ENCODE results near the gene LMF1. TPM values are rescaled to one million over a fixed set of nuclear protein-coding genes. Genes with fewer than 3 reads are reported as not detected.
A peak's percentile ranks its signal among the peaks of the same experiment; 100 is the strongest.

Gene LMF1
- total RNA-seq, 1 donor from 2014 or later = 40.6 TPM

DNA sequence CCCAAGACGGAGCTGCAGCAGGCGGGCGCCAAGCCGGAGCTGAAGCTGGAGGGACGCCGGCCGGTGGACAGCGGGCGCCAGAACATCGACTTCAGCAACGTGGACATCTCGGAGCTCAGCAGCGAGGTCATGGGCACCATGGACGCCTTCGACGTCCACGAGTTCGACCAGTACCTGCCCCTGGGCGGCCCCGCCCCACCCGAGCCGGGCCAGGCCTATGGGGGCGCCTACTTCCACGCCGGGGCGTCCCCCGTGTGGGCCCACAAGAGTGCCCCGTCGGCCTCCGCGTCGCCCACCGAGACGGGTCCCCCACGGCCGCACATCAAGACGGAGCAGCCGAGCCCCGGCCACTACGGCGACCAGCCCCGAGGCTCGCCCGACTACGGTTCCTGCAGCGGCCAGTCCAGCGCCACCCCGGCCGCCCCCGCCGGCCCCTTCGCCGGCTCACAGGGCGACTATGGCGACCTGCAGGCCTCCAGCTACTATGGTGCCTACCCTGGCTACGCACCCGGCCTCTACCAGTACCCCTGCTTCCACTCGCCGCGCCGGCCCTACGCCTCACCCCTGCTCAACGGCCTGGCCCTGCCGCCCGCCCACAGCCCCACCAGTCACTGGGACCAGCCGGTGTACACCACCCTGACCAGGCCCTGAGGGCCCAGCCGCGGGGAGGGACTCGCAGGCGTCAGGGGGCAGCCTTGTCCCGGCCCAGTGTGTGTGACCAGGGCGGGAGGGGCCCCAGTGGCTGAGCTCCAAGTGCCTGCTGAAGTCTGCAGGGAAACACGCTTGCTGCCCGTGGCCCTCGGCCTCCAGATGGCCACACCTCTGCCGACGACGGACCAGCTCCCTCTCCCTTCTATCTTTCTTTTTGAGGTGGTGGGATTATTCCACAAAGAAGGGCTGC is 14.2 kb upstream of the LMF1 start:
- peak; percentile 38 for DNase-seq

DNA sequence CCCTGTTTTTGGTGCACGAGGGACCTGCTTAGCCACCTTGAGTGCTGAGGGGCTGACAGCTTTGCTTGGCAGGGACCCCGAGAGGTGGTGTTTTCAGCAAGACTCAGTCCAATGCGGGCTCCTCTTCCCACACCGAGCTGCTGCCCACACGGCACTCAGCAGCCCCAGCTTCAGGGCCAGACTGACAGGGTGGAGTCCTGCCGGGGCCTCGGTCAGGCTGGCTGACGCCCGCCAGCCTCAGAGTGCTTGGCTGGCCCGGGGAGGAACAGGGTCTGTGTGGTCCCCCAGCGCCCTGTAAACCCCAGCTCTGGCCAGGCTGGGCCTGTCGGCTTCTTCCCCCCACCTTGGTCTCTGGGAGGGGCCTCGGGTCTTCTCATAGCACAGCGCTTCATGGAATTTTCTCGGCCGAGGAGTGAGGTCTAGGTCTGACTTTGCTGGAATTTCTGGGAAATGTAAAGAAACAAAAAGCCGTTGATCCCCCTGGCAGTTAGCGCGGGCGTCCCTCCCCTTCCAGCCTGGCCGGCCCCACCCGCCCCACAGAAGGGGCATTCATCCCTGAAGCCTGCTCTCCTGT is 13.4 kb upstream of the LMF1 start:
- DNase-seq = peak; percentile 69

DNA sequence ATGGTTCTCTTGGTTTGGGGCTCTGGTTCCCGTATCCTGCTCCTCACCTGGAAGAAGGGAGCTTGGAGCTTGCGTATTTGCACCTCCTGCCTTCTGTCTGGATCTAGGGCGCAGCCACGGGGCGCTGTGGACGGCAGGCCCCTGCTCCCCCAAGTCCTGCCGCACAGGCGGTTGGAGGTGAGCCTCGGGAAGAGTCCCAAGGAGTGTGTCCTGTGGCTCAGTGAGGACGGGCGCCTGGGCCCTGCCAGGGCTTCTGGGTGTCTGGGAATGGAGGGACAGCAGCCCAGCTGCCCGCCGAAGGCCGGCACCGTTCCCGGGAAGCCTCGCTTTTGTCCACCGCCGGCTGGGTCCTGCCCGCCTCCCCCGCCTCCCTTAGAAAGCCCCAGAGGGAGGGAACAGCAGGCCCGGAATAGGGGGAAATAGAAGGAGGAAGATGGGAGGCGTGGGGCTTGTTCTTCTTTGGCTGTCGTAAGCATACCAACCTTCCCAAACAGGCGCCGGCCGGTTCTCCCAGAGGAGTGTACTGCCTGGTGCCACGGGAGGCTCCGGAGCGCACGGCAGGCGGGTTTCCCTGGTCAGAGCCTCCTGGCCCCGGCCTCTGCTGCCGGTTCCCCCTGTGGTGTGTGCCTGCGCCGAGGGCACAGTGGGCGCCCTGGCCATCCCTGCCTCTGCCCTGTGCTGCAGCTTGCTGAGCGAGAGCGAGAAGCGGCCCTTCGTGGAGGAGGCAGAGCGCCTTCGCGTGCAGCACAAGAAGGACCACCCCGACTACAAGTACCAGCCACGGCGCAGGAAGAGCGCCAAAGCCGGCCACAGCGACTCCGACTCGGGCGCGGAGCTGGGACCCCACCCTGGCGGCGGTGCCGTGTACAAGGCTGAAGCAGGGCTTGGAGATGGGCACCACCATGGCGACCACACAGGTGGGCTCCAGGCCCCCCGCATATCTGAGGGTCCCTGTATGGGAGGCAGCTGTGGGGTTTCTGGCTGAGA is 12.6 kb upstream of the LMF1 start:
- DNase-seq = peak; percentile 56

DNA sequence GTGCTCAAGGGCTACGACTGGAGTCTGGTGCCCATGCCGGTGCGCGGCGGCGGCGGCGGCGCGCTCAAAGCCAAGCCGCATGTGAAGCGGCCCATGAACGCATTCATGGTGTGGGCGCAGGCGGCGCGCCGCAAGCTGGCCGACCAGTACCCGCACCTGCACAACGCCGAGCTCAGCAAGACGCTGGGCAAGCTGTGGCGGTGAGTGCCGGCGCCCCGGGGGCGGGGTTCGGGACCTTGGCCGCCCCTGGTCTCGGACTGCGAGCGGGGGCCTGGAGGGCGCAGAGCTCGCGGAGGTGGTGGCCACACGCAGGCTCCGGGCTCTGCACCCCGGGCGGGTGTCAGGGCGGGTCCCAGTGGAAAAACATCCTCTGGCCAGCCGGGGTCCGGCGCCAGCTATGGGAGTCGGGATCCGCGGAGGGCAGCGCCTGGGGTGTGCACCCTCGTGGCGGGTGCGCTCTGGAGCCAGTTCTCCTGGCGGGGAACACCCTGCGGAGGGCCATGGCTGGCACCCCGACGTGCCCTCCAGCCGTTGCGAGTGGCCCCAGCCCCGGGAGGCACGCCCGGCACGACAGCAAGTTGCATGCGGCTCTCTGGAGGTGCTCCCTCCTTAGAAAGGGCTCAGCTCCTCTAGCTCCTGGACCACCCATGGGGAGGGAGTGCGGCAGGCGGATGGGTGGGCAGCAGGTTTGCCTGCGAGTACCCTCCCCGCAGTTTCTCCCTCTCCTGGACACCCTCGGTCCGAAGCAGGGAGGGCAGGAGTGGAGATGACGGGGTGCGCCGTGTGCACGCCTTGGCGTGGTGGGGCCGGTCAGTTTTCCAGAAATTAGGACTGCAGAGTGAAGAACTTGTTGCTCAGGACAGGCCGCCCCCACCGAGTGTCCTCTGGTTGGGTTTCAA is 11.6 kb upstream of the LMF1 start:
- no peak for DNase-seq

DNA sequence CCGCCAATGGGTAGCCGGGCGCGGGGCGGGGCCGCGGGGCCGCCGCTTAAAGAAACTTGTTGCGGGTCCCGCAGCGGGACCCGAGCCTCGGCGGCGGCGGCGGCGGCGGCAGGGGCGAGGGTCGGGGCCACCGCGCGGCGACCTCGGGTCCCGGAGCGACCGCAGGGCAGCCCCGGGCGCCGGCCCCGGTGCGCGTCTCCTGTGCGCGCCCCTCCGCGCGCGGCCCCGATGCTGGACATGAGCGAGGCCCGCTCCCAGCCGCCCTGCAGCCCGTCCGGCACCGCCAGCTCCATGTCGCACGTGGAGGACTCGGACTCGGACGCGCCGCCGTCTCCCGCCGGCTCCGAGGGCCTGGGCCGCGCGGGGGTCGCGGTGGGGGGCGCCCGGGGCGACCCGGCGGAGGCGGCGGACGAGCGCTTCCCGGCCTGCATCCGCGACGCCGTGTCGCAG is 10.9 kb upstream of the LMF1 start, which contains the start of gene SOX8:
TSS of gene SOX8 (plus strand) at position 76 of the 450 bp plus-strand sequence. CDS start at position 229, 153 bp downstream.
- DNase-seq = no peak

DNA sequence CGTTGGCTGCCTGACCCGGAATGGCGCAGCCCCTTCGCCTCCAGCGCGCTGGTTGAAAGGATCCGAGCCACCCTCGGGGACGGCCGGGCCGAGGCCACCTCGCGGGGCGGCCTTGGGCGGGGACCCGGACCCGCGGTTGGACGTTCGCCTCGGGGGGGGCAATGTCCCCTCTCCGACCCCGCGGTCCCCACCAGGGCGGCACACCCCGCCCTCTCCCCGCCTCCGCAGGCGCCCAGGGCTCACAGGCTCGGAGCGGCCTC is 9.7 kb upstream of the LMF1 start:
- DNase-seq = no peak

DNA sequence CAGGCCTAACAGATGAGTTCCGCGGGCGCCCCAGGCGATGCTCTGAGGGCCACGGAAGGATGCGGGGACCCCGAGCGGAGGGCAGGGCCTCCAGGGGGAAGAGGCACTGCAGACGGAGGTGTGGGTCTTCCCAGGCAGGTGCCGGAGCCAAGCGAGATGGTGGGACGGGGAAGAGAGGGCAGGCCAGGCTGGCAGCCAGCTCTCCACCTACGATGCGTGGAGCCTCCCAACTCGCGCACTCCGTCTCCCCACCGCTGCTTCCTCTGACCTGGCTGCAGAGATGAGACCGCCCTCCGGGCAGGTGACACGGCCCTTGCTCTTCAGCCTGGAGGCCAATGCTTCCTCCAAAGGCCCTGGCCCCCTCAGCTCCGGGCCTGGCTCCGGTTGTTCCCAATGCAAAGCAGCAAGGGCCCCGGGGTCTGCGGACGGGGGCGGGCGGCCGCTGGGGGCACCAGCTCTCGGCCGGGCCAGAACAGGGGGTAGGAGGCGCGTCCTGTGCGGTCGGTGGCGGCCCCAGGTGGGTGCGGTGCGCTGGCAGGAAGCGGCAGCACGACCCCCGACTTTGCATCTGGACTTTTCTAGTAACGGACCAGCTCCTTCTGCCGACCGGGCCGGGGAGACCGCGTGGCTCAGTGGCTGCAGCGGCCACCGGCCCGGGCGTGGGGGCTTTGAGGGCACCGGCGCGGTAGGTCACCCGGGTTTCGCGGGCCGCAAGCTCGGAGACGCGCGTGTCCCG is 9.2 kb upstream of the LMF1 start:
- DNase-seq = no peak

DNA sequence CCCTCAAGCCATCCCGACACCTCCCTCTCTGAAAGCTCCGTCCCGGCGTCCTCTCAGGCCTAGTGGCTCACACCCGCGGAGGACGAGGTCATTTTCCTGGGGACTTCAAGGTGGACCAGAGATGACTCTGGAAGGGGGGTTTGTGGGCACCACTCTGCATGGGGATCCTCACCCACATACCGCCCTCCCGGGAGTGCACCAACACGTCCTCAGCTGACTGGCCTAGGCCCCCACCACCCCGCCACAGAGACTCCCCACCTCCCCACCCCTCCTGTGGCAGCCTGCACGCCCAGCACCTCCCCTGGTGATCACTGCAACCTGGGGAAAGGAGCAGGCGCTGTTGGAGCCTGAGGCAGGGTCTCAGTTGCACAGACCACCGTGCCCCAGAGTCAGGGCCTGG is 8.4 kb upstream of the LMF1 start:
- no peak for DNase-seq

DNA sequence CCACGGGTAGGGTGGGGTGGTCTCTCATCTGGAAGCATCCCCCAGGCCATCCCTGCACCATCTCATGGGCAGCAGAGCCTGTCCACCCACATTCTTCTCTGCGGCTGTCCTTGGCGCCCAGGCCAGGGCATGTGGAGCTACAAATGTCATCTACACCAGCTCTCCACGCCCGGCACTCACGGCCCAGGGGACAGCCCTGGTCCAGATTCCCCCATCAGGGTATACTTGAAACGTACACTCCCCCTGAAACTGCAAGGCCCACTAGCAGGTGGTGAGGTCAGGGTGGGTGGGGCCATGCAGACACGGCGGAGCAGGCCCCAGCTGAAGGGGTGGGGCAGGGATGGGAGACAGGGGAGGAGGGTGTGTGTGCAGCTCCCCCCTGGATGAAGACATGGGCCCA is 7.6 kb upstream of the LMF1 start:
- DNase-seq = peak; percentile 64

DNA sequence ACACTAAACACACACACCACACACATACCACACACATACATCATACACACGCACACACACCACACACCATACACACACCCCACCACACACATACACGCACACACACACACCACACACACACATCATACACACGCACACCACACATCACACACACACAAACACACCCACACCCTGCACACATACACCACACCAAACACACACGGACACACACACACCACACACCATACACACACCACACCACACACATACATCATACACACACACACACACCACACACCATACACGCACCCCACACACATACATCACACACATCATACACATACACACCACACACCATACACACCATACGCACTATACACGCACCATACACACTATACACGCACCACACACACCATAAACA is 7.1 kb upstream of the LMF1 start:
- no peak for DNase-seq

DNA sequence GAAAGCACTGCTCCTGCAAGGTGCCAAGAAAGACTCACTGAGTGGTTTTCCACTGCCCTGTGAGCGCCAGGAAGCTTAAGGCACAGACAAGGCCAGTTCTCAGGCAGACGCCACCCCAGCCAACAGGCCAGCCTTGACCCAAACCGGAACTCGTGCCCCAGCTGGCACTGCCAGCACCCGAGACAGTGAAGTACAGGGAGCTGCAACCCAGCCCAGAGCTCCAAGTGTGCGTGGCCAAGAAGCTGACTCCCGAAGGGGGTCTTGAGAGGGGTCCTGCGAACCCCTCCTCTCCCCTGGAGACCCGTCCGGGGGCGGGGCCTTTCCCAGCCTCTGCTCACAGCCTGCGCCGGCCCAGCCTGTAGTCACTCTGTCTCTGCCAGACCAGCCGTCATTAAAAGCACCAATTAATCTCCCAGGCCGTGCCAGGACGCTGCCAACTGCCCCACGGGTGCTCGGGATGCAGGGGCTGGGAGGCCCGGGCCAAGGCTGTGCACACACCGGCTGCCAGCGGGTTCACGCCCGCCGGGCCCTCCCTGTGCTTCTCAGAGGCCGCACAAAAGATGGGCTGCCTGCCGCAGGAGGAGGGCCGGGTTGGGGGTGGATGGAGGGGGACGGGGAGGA is 6.4 kb upstream of the LMF1 start:
- DNase-seq = peak; percentile 83

DNA sequence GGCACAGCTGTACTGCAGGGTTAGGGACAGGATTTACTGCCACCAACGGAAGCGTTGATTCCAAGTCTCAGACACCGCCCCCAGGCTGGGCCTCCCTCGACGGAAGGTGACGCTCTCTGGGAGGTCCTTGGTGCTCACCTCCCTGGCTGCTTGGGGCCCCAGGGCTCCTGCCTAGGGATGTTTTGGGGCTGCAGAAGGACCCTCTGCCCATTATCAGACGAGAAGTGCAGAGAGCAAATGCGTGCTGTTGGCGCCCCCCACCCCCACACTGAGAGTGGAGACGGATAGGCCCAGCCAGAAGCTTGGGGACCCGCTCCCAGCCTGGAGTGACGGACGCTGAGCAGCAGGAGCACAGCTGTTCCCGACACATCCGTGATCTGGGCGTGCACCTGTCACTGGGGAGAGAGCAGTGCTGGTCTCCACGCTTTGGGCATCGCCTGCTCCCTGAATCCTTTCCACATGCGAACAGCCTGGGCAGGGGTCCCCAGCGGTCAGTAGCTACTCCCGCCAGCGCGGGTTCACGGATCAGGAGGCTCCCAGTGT is 5.7 kb upstream of the LMF1 start:
- peak; percentile 94 for DNase-seq

DNA sequence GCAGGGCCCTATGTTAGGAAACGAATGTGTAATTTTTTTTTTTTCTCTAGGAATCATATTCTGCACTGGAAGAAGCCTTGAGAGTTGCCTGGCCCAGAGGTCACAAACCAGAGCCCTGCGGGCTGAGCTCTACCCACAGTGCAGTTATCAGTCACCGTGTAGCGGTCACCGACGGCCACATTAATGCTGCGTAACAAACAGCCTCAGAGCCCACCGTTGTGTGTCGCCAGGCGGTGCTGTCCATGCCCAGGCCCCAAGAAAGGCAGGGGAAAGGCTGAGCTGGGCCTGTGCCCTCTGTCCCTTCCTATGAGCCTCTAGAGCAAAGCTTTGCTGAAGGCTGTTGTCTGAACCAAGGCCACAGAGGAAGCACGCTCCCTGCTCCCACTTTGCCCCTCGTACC is 4.5 kb upstream of the LMF1 start:
- no peak for DNase-seq

DNA sequence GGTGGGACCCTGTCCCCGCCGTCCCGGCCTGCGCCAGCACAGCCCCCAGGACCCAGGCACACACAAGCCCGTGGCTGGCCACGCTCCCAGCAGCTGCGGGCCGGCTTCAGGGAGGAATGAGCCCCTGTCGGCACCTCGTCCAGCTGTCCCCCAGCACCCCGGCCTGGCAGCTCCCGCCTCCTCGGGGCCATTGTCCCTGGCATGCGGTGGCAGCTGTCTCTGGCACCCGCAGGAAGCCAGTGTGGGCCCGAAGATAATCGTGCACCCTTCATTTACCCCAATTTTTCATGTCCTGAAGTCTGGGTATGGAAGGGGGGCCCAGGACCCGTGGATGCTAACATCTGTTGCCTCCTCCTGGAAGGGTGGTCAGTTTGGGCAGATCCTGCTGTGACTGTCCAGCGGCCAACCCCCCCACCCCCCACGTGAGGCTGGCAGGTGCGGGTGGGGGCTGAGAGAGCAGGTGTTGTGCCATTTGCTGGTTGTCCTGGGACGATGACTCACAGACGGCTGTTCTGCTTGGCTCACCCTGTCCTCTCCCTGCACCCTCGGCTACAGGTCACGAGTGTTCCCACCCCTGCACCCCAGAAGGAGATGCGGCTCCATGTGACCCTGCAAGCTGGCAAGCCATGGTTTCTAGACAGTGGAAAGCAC is 4.0 kb upstream of the LMF1 start:
- DNase-seq = peak; percentile 95

DNA sequence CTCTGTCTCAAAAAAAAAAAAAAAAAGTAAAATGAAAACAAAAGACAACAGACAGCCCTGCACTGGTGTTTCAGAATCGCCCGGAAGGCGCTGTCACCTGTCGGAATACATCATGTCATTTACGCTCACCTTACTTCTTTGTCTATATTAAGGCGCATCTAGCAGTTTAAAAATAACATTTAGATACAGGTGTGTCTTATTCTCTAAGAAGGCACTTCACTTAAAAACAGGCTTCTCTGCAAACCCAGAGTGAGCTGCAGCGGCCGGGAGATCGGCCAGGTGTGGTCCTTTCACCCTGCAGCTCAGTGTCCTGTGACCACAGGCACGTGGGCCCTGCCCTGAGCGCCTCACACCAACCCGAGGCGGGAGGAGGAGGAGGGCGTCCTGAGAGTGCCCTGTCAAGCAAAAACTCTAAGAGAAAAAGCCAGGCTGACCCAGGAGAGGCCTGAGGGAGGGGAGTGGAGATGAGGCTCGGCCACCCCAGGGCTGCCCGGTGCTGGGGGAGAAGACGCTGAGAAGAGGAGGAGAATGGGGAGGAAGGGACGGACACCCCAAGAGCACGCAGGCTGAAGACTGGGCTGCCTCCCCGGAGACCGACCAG is 3.3 kb upstream of the LMF1 start:
- no peak for DNase-seq

DNA sequence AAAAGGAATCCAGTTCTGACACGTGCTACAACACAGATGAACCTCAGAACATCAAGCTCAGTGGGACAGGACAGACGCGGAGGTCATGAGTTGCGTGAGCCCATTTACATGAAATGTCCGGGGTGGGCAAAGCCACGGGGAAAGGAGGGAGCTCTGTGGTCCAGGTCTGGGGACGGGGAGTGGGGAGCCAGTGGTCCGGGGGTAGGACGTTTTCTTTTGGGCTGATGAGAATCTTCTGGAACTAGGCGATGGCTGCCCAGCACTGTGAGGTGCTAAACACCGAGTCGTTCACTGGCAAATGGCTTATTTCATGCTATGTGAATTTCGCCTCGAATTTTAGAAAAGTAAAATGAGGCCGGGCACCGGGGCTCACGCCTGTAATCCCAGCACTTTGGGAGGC is 2.6 kb upstream of the LMF1 start:
- no peak for DNase-seq

DNA sequence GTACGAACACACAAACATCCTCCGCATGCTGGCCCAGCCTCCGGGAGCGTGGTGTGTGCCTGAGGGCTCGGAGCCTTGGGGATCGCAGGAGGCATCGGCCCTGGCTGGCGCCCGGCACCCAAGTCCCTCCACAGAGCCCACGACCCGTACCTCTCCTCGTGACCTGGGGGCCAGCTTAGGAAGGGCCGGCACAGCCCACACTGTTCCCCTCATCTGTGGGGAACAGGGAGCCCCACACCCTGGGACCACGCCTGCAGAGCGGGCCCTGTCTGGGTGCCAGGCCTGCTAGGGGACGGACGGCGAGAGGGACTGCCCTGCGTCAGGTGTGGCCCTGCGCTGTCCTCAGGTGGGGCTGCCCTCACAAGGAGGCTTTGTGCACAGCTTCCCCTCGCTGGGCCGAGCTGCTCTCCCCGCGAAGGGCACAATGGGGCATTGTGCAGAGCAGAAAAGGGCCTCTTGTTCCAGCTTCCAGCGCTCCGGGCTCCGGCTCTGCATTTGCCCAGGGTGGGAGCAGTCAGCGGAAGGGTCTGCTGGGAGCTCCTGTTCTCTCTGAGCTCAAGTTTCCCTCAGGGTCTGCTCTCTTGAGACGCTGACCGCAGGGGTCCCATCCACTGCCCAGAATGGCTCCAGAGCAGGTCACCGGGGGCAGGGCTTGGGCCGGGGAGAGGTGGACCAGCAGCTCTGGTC is 1.7 kb upstream of the LMF1 start:
- peak; percentile 73 for DNase-seq

DNA sequence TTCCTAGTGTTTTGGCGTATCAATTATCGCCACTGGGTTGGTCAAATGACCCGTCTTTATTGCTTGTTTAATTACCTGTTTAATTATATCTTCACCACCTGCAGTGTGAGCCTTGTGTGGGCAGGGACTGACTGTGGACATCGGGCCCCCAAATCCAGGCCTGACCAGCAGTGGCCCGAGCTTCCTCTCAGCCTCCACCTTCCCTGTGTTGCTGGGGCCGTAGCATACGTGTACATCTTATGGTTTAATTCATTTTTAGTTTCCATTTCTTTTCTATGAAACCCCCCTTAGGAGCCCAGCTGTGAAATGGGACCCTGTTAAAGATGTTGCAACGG is 1.2 kb upstream of the LMF1 start:
- no peak for DNase-seq

DNA sequence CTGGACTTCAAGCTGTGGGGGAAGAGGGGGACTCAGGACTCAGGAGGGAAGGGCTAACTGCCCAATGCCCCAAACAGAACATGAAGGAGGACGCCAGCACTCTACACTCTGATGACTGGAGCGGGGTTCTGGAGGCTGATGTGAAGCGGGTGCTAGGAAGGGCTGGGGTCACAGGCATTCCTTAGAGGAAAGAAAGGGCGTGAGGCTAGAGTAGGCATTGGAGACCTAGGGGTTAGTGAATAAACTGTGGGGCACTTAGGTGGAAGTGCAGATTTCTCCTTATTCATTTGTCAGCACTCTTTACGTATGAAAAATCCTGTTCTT is 760 bp upstream of the LMF1 start:
- DNase-seq = no peak
